Left lung (tissue), 10 donors: ENCODE results near the gene RAB7B. TPM values are rescaled to one million over a fixed set of nuclear protein-coding genes. Genes with fewer than 3 reads are reported as not detected.

ENCODE experiments used
- ATAC-seq: fragments of 200-7000 bp; cut with Tn5 transposase; one replicate; pipeline ENCODE4 v1.9.1; 2020; ENCODE audit warnings: moderate library complexity
- DNase-seq, 4 donors: peaks; one replicate each; pipeline ENCODE4 v3.0.0-alpha.2; 2013 to 2020
- H3K27ac ChIP-seq, 2 donors: fragments of 200-600 bp; sonication (generic) in 1 of 2; one replicate each; pipeline versions ENCODE4 v1.5.0 to v1.8.0; 2020 to 2021
- H3K27me3 ChIP-seq, 2 donors: fragments of 200-600 bp; sonication (generic) in 1 of 2; one replicate each; pipeline versions ENCODE4 v1.5.0 to v1.8.0; 2020 to 2021
- H3K36me3 ChIP-seq, 2 donors: fragments of 200-600 bp; sonication (generic) in 1 of 2; one replicate each; pipeline versions ENCODE4 v1.5.0 to v1.8.0; 2020 to 2021
- H3K4me1 ChIP-seq, 2 donors: fragments of 200-600 bp; one replicate each; pipeline ENCODE4 v1.8.0; 2021
- H3K4me3 ChIP-seq, 2 donors: fragments of 200-600 bp; sonication (generic) in 1 of 2; one replicate each; pipeline versions ENCODE4 v1.5.0 to v1.8.0; 2020 to 2021; ENCODE audit warnings: mild to moderate bottlenecking in 1 of 2
- H3K9me3 ChIP-seq, 2 donors: fragments of 200-600 bp; sonication (generic) in 1 of 2; one replicate each; pipeline versions ENCODE4 v1.5.0 to v1.8.0; 2020 to 2021
- CTCF ChIP-seq, 2 donors: fragments of 200-600 bp; sonication (generic) in 1 of 2; IDR thresholded peaks; one replicate each; pipeline versions ENCODE4 v1.5.0 to v1.8.0; 2021; ENCODE audit warnings: antibody characterized with exemption in 2 of 2
- intact Hi-C, 2 donors: fragments of 100-400 bp; cut with DNase I; formaldehyde crosslinking; loops; one replicate each; pipeline versions ENCODE4 v1.11.2 to v1.14.2; 2022
- polyA plus RNA-seq, 6 donors: library from polyadenylated mRNA; unstranded; fragments of 120-200 nt; gene quantifications; one replicate each; pipeline ENCODE4 v1.2.1, GENCODE V29; 2013; ENCODE audit not compliant: insufficient read length in 6 of 6
- total RNA-seq, 2 donors: library from RNA; stranded (reverse); fragmentation: NEBNext Ultra II Directional; extraction: Animal tissue kit (Norgen Biotek cat#: 25700); gene quantifications; one replicate each; pipeline ENCODE4 v1.2.1, GENCODE V29; 2021
- donor health status: DM: no; HTN: yes; CAD: no.
- donor health status: DM: no; HTN: no; CAD: no.

The RAB7B gene
- total and polyA plus RNA-seq, 8 donors, result 3.2 to 14.2 (median 4.0) TPM

GRCh38 chr1:205991237-205991636 lies 12.0 kb downstream of the RAB7B start:
- no peak for DNase-seq

GRCh38 chr1:205990226-205990625 lies 13.0 kb downstream of the RAB7B start:
- no peak overlapping the region for H3K4me3 ChIP-seq
- peaks cover 0 to 21% of the 10 kb centered on the region in 2 donors for H3K36me3 ChIP-seq
- no peak for ATAC-seq
- no peaks in the 10 kb centered on the region for H3K27me3 ChIP-seq
- H3K27ac ChIP-seq, result no peak overlapping the region
- no peaks in the 10 kb centered on the region for H3K4me1 ChIP-seq
- no peak for DNase-seq
- TF ChIP-seq CTCF (IDR thresholded peaks at IDR 0.05), result no peak
- intact Hi-C loops, result no loop called here
- H3K9me3 ChIP-seq, result no peaks in the 10 kb centered on the region

More at GRCh38 chr1:205991237-205991636, 12.0 kb downstream of the RAB7B start:
- H3K4me3 ChIP-seq, result no peak overlapping the region
- H3K27me3 ChIP-seq, result no peaks in the 10 kb centered on the region
- no peaks in the 10 kb centered on the region for H3K4me1 ChIP-seq
- peaks cover 0 to 21% of the 10 kb centered on the region in 2 donors for H3K36me3 ChIP-seq
- H3K9me3 ChIP-seq, result no peaks in the 10 kb centered on the region
- TF ChIP-seq CTCF (IDR thresholded peaks at IDR 0.05), result no peak
- intact Hi-C loops, result no loop called here
- no peak overlapping the region for H3K27ac ChIP-seq
- ATAC-seq, result no peak

GRCh38 chr1:205989786-205990185 lies 13.4 kb downstream of the RAB7B start:
- ATAC-seq, result no peak

GRCh38 chr1:205988585-205988995 lies 14.6 kb downstream of the RAB7B start:
- Histone ChIP-seq H3K36me3 (peaks cover 0 to 20% of the 10 kb centered on the region in 2 donors), H3K27me3 (no peaks in the 10 kb centered on the region), H3K4me1 (peaks cover 0 to 7% of the 10 kb centered on the region in 2 donors), H3K4me3 (no peak overlapping the region), H3K27ac (no peak overlapping the region), H3K9me3 (no peaks in the 10 kb centered on the region)
- ATAC-seq, result no peak
- intact Hi-C loops, result loop anchor here (10.0 kb wide), 1 partner anchor 116 kb away; no protein-coding TSS in a partner anchor
- TF ChIP-seq CTCF (IDR thresholded peaks at IDR 0.05), result no peak
- peak in 1 of 4 donors; percentile 71 for DNase-seq

More at GRCh38 chr1:205989786-205990185, 13.4 kb downstream of the RAB7B start:
- Histone ChIP-seq H3K36me3 (peaks cover 0 to 21% of the 10 kb centered on the region in 2 donors), H3K4me1 (no peaks in the 10 kb centered on the region), H3K27ac (no peak overlapping the region), H3K27me3 (no peaks in the 10 kb centered on the region), H3K9me3 (no peaks in the 10 kb centered on the region), H3K4me3 (no peak overlapping the region)
- intact Hi-C loops, result loop anchor here (10.0 kb wide), 1 partner anchor 115 kb away; no protein-coding TSS in a partner anchor
- TF ChIP-seq CTCF (IDR thresholded peaks at IDR 0.05), result no peak
- DNase-seq, result no peak

GRCh38 chr1:205986861-205987260 lies 16.3 kb downstream of the RAB7B start:
- Histone ChIP-seq H3K9me3 (no peaks in the 10 kb centered on the region), H3K27ac (no peak overlapping the region), H3K36me3 (peaks cover 0 to 6% of the 10 kb centered on the region in 2 donors), H3K4me1 (peaks cover 0 to 7% of the 10 kb centered on the region in 2 donors), H3K4me3 (no peak overlapping the region), H3K27me3 (no peaks in the 10 kb centered on the region)
- no peak for TF ChIP-seq CTCF (IDR thresholded peaks at IDR 0.05)
- ATAC-seq (no peak), DNase-seq (no peak)
- intact Hi-C loops, result loop anchor here (10.0 kb wide), 1 partner anchor 118 kb away; no protein-coding TSS in a partner anchor
